NK-92 (cell line): ENCODE results near the gene COMMD1.

Experiments used
- DNase-seq: peaks from one replicate; lab custom pipeline; 2025; ENCODE audit not compliant: unreplicated experiment; lab: John Stamatoyannopoulos, UW

COMMD1 gene

GRCh38 chr2:62163834-62164233, 258.4 kb downstream of the COMMD1 start:
- DNase-seq: no peak

DNA sequence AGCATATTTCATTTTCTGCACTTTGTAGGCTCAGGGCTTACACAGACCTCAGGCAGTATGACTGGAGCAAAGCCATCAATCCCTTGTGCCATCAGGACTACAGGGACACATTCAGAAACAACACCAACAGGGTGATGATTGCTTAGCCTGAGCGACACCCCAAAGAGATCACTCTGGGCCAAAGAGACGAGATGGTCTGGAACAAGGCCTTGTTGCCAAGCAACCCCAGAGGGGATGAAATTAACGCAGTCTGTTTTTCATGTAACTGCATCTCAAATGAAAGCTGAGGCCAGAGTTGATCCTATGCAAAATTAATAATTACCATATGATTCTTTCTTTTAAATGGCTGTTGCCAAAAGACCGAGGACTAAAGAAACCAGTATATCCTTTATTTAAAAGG, 270.3 kb downstream of the COMMD1 start:
- DNase-seq: no peak

- DNase-seq: no peak
These were observed 271.3 kb downstream of the COMMD1 start for GRCh38 chr2:62176801-62177200.

- no peak for DNase-seq
These were observed 272.0 kb downstream of the COMMD1 start for GRCh38 chr2:62177392-62178049.

- no peak for DNase-seq
These were observed 273.3 kb downstream of the COMMD1 start for GRCh38 chr2:62178741-62179271.

DNA sequence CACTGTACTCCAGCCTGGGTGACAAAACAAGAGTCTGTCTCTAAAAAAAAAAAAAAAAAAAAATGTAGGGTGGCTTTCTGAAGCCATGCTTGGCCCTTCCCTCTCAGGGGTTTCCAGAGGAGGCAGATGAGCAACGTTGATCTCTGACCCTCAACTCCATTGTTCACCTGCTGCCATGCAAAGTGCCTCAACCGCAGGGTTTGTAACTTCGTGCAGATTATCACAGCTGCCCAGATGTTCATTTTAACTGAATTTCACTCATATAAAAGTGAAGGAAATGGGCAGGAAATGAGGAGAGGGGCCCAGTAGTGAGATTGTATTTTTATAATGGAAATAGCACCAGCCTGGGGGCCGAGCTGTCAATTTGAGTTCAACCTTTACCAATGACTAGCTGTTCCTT, 275.5 kb downstream of the COMMD1 start:
- no peak for DNase-seq

DNA sequence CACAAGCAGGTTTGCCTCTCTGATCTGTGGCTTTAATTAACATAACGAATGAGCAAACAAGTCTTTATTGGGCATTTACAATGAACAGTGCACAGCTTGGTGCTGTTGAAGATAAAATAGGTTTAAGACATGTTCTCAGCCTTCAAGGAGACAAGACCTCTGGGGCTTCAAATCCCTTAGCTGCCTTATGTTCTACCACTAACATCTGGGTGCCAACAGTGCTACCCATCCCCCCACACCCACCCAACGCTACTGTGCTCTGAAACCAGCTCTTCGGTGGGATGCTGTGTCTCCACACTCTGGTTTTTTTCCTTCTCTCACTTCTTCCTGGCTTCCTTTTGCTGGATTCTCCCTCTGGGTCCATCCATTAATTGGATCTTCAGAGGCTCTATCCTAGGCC, 276.4 kb downstream of the COMMD1 start:
- no peak for DNase-seq

DNA sequence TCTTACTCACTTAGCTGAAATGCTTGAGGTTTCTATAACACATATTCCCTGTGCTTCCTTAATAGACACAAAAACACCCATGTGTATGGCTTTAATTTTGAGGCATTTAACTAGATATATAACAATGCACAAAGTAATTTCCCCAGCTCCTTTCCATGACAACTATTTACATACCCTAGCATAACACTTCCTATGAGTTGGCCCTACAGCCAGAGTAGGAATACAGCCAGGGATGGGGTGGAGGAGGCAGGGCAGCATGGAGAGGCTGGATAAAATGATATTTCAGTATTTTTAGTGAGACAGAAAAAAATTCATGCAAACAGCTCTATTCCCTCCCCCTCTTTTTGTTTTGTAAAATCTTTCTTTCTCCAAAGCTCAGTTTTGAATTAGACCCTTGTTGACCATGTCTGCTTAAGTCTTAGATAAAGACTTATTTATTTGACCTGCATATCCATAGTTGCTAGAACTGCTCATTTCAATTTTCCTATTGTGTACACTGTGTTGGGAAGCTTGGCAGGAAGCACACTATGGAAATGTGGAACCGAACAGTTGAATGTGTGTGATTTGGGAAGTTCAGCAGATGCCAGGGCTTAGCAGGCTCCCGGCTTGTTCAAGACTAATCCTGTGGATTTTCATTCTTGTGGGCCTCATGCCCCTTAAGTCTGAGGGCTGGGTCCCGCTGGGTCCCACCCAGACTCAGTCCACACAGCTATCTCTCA, 279.2 kb downstream of the COMMD1 start:
- no peak for DNase-seq
